Suprapubic skin (tissue), 4 donors: ENCODE results near the gene ZNF805. TPM values are rescaled to one million over a fixed set of nuclear protein-coding genes. Genes with fewer than 3 reads are reported as not detected.

ENCODE experiments used
- DNase-seq, 2 donors: peaks; one replicate each; pipeline ENCODE4 v3.0.0-alpha.2; 2019; ENCODE audit warnings: low spot score in 2 of 2
- H3K27ac ChIP-seq: fragments of 200-600 bp; sonication (generic); one replicate; pipeline ENCODE4 v1.5.1; 2019
- H3K27me3 ChIP-seq: fragments of 200-600 bp; sonication (generic); one replicate; pipeline ENCODE4 v1.5.1; 2019
- H3K36me3 ChIP-seq: fragments of 200-600 bp; sonication (generic); one replicate; pipeline ENCODE4 v1.5.1; 2019
- H3K4me1 ChIP-seq: fragments of 200-600 bp; sonication (generic); one replicate; pipeline ENCODE4 v1.5.1; 2019
- H3K4me3 ChIP-seq: fragments of 200-600 bp; sonication (generic); one replicate; pipeline ENCODE4 v1.5.1; 2019; ENCODE audit warnings: mild to moderate bottlenecking
- H3K9me3 ChIP-seq: fragments of 200-600 bp; sonication (generic); one replicate; pipeline ENCODE4 v1.5.1; 2019
- EP300 ChIP-seq: sonication (generic); formaldehyde crosslinking; IDR thresholded peaks from one replicate; pipeline ENCODE4 v1.6.1; 2017; ENCODE audit warnings: antibody characterized with exemption
- POLR2A ChIP-seq, 2 donors: fragments of 450-650 bp; IDR thresholded peaks; one replicate each; pipeline ENCODE4 v1.6.1; 2017; ENCODE audit warnings: antibody characterized with exemption in 2 of 2, mild to moderate bottlenecking in 2 of 2, moderate library complexity in 2 of 2
- POLR2AphosphoS5 ChIP-seq, 3 donors: sonication (generic); formaldehyde crosslinking; IDR thresholded peaks; one replicate each; pipeline ENCODE4 v1.6.1; 2017; ENCODE audit warnings: antibody characterized with exemption in 3 of 3
- WGBS: methylation state at CpG from one replicate; pipeline ENCODE4 v1.1.5; 2018; 5-methylcytosine and 5-hydroxymethylcytosine counted together
- total RNA-seq, 4 donors: library from RNA; depleted of rRNA; stranded (reverse); fragments of >200 nt; gene quantifications; one replicate each; pipeline ENCODE4 v1.1.0, GENCODE V29; 2016
- TF ChIP-seq, protein P1 (sequence below), 2 donors: fragments of 200-600 bp in 1 of 2; fragments of 450-650 bp in 1 of 2; sonication (generic) in 1 of 2; IDR thresholded peaks; one replicate each; pipeline ENCODE4 v1.5.1; 2016 to 2019; ENCODE audit warnings: antibody characterized with exemption in 2 of 2, mild to moderate bottlenecking in 1 of 2, moderate library complexity in 1 of 2

ZNF805 gene
- total RNA-seq, 4 donors from 2014 or later: 18.0 to 24.6 (median 18.9) TPM

DNA sequence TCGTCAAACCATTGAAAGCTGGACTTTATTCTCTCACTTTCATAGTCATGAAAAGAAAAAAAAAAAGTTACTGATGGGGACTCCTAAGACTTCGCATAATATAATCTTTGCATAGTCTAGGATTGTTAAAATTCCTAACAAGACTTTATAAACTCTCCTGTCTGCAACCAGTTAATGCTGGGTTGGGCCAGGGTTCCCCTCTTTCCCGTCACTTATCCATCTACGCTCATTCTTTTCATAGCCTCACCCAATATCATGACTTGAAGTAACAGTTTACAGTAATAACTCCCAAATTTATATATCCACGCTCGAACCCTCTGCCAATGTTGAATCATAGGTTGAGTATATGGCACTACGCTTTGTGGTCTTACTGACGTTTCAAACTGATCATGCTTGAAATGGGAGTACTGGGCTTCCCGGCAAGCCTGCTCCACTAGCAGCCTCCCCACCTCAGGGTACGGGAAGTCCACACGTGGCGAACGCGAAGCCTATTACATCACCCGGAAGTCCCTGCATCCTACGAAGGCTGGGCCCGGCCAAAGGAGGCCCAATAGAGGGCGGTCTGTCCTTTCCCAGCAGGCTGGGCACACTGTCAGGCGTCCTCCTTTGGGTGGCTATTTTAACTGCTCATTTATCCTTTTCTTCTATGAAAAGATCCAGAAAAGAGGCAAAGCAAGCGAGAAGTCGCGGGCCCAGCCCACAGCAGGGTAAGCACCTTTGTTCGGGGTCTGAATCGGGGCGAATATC, 39.2 kb downstream of the ZNF805 start:
- peak overlapping the region; percentile 74 for H3K4me3 ChIP-seq
- TF ChIP-seq, protein P1, sequence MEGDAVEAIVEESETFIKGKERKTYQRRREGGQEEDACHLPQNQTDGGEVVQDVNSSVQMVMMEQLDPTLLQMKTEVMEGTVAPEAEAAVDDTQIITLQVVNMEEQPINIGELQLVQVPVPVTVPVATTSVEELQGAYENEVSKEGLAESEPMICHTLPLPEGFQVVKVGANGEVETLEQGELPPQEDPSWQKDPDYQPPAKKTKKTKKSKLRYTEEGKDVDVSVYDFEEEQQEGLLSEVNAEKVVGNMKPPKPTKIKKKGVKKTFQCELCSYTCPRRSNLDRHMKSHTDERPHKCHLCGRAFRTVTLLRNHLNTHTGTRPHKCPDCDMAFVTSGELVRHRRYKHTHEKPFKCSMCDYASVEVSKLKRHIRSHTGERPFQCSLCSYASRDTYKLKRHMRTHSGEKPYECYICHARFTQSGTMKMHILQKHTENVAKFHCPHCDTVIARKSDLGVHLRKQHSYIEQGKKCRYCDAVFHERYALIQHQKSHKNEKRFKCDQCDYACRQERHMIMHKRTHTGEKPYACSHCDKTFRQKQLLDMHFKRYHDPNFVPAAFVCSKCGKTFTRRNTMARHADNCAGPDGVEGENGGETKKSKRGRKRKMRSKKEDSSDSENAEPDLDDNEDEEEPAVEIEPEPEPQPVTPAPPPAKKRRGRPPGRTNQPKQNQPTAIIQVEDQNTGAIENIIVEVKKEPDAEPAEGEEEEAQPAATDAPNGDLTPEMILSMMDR (IDR thresholded peaks at IDR 0.05): no peak
- TF ChIP-seq POLR2AphosphoS5 (IDR thresholded peaks at IDR 0.05): peak; percentile 68 to 95 (median 81)
- TF ChIP-seq POLR2A (IDR thresholded peaks at IDR 0.05): peak; percentile 33 to 67
- H3K27me3 ChIP-seq: no peaks in the 10 kb centered on the region
- peak overlapping the region; percentile 97 for H3K27ac ChIP-seq
- peaks cover 24% of the 10 kb centered on the region for H3K4me1 ChIP-seq
- H3K36me3 ChIP-seq: peaks cover 1% of the 10 kb centered on the region
- DNase-seq: peak; percentile 93 to 95
- H3K9me3 ChIP-seq: no peaks in the 10 kb centered on the region
- WGBS: 5% methylated on average over 25 of the region's 25 CpGs

DNA sequence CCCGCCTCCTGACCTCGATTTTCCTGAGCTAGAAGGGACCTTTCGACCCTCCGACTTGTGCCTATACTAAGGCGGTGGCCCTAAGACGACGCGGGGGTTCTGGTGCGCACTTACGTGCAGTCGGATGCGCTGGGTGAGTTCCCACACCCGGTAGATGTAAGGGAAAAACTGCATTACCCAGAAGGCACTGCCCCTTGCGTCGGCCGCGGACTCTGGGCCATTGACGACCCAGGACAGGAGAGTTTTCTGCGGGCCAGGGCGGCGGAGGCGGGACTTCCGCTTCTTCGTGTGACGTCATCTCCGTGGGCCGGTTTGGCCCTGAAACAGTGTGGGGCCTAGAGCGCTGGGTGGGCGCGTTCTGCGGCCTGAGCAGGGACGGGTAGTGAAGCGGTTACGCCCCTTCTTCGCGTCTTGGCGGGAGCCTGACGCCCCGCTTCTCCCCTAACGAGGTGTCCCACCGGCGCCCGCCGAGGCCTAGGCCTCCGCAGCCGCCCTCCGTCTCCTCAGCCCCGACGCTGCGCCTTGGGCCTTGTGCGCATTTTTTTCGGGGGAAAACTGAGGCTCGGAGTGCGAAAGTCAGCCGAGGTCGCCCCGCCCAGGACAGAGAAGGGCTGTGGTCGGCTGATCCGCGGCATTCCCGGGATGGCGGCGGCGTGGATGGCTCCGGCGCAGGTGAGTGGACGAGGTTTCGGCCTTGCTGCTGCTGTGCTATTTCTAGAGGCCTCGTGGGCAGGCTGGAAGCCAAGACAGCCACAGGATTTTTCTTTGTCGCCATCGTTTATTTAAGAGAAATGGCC, 39.9 kb downstream of the ZNF805 start, which contains the start of gene ZNF460:
ZNF460 (plus strand) TSS at position 321 of the 797 bp plus-strand sequence; CDS start at position 643, 322 bp downstream.
- Histone ChIP-seq H3K4me3 (peak within 1 kb of the TSS; percentile 74), H3K4me1 (peaks cover 24% of the 10 kb centered on the region)
- TF ChIP-seq EP300 (no peak), POLR2AphosphoS5 (IDR thresholded peaks at IDR 0.05) (peak; percentile 71 to 91 (median 83)), POLR2A (IDR thresholded peaks at IDR 0.05) (peak; percentile 6 to 60)
- TF ChIP-seq, protein P1 (IDR thresholded peaks at IDR 0.05): no peak

DNA sequence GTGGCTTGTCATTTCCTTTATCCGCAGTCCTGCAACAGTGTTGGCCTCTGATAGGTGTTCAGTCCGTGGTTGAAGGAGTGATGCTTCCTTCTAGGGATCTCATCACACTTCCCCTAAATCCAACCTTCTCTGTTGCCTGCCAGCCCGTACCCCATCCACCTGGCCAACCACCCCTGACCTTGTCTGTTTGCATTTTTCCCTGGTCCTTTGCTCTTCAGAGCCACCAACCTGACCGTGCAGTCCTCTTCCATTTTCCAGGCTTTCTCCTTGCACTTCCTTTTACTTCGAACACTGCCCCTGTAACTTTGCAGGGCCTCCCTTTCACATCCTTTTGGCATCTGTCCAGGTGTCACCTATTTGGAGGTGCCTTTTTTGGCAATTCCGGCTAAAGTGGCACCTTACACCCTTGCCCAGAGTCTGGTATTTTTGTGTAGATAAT, 40.5 kb downstream of the ZNF805 start:
- Histone ChIP-seq H3K9me3 (no peaks in the 10 kb centered on the region), H3K27me3 (no peaks in the 10 kb centered on the region), H3K36me3 (peaks cover 15% of the 10 kb centered on the region), H3K4me1 (peaks cover 24% of the 10 kb centered on the region), H3K27ac (peak overlapping the region; percentile 97), H3K4me3 (peak overlapping the region; percentile 74)
- TF ChIP-seq, protein P1 (IDR thresholded peaks at IDR 0.05): no peak
- TF ChIP-seq POLR2A (IDR thresholded peaks at IDR 0.05) (no peak), EP300 (no peak), POLR2AphosphoS5 (IDR thresholded peaks at IDR 0.05) (no peak)
- WGBS: 2% methylated on average over 6 of the region's 6 CpGs
- no peak for DNase-seq

More for the DNA sequence above, 39.9 kb downstream of the ZNF805 start, which contains the start of gene ZNF460:
- DNase-seq: peak; percentile 98
- Histone ChIP-seq H3K27me3 (no peaks in the 10 kb centered on the region), H3K9me3 (no peaks in the 10 kb centered on the region), H3K36me3 (peaks cover 9% of the 10 kb centered on the region), H3K27ac (peak within 1 kb of the TSS; percentile 97)
- under 1% methylated on average over 36 of the region's 71 CpGs for WGBS

DNA sequence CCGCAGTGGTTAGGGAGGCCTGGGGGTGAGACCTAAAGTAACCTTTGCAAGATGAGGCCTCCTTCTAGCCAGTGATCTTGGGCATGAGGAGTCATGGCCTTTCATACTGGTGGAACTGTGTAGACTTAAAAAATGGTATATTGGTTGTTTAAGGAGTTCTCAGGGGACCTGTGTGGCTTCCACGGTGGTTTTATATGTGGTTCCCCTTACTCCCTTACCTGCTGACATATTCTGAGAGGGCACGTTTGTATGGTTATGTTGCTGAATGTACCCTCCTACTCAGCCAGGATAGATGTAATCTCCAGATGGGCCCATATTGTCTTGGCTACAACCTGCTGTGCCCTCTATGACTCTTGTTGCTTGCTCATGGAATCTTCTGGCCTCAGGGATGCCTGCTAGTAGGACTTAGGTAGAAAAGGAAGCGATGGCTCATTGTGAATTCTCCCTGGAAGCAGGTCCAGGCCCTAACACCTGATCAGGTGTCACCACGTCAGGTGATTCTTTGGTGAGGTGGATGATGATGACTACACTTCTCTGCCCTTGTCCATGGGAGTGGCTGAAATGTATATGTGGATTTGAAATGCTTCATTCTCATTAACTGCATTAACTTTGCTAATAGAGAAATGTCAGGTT, 41.7 kb downstream of the ZNF805 start:
- Histone ChIP-seq H3K9me3 (no peaks in the 10 kb centered on the region), H3K27ac (peak overlapping the region; percentile 27), H3K36me3 (peaks cover 26% of the 10 kb centered on the region), H3K4me3 (peak overlapping the region; percentile 74), H3K4me1 (peaks cover 24% of the 10 kb centered on the region), H3K27me3 (no peaks in the 10 kb centered on the region)
- TF ChIP-seq EP300 (no peak), POLR2A (IDR thresholded peaks at IDR 0.05) (no peak), POLR2AphosphoS5 (IDR thresholded peaks at IDR 0.05) (no peak)
- TF ChIP-seq, protein P1 (IDR thresholded peaks at IDR 0.05): no peak
- no peak for DNase-seq
- 74% methylated on average over 4 of the region's 5 CpGs for WGBS
